Activated T-cell treated with anti-CD3 and anti-CD28 coated beads, Interleukin-2, amount 50 U/mL, for 1 hour (primary cell): ENCODE measurements around the gene RARRES2.

ENCODE experiments used
- DNase-seq: peaks from one replicate; pipeline ENCODE4 v3.0.0-alpha.2; 2020

Gene RARRES2

GRCh38 chr7:150375662-150376521, 34.5 kb upstream of the RARRES2 start:
- peak; percentile 29 for DNase-seq

DNA sequence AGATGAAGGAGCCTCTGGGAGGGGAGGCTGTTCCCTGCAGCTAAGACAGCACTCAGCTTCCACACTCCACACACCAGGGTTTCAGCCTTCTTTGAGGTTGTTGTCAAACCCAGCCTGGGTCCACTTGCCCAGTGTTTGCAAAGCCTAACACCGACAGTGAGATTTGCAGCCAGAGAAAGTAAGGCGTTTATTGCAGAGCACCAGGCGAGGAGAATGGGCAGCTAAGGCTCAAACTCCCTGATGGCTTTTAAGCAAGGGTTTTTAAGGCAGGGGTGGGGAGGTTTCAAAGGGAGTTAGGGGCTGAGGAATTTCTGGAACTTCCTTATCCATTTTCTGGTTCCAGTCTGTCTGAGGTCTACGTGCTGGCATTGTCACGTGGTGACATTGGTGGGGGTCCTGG, 33.0 kb upstream of the RARRES2 start:
- DNase-seq: no peak

DNA sequence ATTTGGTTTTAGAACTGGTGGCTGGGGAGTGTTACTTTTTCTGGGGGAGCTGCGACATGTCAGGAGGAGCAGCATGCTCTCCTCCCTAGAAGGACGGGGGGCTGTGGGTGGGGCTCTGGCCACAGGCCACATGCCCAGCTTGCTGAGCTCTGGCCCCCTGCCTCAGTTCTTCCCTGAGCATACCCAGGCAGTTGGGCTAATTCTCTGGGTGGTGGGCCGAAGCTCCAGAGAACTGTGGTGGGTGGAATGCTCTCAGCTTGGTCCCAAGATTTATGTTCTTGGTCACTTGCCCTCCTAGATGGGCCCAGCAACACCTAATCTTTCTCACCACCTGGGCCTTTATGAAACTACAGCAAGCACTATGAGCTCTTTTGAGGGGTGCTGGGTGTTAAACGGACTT, 32.6 kb upstream of the RARRES2 start:
- DNase-seq: no peak

GRCh38 chr7:150373049-150373801, 31.8 kb upstream of the RARRES2 start:
- DNase-seq: no peak

GRCh38 chr7:150372271-150373048, 31.0 kb upstream of the RARRES2 start:
- no peak for DNase-seq

DNA sequence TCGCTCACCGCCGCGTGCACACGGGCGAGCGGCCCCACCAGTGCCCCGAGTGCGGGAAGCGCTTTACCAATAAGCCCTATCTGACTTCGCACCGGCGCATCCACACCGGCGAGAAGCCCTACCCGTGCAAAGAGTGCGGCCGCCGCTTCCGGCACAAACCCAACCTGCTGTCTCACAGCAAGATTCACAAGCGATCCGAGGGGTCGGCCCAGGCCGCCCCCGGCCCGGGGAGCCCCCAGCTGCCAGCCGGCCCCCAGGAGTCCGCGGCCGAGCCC, 30.5 kb upstream of the RARRES2 start:
- no peak for DNase-seq

DNA sequence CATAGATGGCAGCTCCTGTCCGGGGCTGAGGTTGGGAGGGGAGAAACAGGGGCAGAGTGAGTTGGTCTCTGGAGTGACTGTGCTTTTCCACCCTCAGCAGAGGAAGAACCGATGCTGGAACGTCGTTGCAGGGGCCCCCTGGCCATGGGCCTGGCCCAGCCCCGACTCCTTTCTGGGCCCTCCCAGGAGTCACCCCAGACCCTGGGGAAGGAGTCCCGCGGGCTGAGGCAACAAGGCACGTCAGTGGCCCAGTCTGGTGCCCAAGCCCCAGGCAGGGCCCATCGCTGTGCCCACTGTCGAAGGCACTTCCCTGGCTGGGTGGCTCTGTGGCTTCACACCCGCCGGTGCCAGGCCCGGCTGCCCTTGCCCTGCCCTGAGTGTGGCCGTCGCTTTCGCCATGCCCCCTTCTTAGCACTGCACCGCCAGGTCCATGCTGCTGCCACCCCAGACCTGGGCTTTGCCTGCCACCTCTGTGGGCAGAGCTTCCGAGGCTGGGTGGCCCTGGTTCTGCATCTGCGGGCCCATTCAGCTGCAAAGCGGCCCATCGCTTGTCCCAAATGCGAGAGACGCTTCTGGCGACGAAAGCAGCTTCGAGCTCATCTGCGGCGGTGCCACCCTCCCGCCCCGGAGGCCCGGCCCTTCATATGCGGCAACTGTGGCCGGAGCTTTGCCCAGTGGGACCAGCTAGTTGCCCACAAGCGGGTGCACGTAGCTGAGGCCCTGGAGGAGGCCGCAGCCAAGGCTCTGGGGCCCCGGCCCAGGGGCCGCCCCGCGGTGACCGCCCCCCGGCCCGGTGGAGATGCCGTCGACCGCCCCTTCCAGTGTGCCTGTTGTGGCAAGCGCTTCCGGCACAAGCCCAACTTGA, 29.9 kb upstream of the RARRES2 start:
- DNase-seq: no peak

GRCh38 chr7:150370612-150371071, 29.2 kb upstream of the RARRES2 start:
- no peak for DNase-seq

DNA sequence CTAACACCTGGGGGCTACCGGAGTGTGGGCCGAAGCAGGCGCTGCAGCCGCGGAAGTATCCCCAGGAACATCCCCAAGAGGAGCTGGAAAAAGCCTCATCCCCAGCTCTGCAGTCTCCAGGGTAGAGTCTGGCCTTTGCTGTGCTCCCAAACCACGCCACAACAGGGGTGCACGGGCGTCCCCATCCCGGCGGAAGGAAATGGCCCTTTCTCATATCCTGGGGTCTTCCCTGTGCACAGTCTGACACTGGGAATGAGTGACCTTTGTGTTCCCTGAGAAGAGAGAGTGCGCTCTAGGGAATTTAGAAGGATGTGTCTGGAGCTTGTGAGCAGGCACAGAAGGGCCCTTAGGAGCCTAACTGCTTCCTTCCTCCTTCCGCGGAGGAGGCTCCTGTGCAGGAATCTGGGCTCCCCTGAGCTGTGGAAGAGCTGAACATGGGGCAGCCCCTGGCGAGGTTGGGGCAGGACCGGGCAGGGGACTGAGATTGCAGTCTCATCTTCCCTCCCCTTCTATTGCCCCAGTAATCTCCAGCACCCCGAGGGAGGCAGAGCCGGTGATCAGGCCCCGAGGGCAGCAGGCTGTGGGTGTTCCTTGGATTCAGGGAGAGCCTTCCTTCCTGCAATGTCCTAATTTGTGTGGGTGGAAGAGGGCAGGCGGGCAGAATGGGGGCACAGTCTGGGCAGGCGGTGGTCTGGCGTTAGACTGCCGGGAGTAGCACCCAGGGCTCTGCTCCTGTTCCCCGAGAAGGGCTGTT, 28.5 kb upstream of the RARRES2 start:
- DNase-seq: no peak

DNA sequence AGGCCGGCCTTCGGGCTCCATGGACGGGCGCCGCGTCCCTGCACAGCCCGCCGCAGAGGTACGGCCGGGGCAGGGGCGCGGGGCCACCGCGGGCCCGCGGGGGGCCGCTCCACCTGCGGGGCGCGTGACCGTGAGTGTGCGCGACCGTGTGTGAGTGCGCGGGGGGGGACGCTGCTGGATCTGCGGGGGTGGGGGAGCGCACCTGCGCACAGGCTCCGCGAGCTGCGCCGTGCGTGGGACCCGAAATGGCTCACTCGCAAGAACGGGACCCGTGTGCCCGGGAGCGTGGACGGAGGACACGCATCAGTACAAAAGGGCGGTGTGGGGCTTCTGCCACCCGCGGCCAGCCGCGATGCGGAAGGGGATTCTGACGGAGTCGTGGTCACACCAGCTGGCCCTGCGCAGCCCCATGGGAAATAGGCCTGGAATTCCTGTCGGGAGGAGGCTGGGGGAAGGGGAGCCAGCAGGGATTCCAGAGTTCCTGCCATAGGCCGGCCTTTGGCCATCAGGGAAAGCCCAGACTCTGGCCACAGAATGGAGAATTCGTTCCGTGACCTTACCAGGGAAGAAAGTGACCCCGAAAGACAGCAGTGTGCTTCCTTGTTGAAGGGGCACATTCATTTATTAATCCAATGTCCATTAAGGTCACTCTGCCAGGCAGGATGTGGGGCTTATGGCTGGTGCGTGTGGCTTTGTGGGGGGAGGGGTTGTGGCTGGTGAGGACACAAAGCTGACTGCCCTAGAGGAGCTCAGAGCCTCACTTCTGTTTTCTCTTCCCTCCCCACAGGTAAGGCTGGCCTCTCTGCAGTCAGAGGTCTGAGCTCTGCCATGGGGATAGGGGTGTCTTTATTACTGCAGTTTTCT, 27.7 kb upstream of the RARRES2 start:
- no peak for DNase-seq

GRCh38 chr7:150368096-150368883, 26.9 kb upstream of the RARRES2 start, which contains the start of gene REPIN1:
Gene REPIN1 (plus strand): TSS chr7:150368822. CDS start chr7:150369712, 890 bp downstream.
- peak; percentile 83 for DNase-seq

- DNase-seq: no peak
These were observed 26.3 kb upstream of the RARRES2 start for GRCh38 chr7:150367677-150368095.

DNA sequence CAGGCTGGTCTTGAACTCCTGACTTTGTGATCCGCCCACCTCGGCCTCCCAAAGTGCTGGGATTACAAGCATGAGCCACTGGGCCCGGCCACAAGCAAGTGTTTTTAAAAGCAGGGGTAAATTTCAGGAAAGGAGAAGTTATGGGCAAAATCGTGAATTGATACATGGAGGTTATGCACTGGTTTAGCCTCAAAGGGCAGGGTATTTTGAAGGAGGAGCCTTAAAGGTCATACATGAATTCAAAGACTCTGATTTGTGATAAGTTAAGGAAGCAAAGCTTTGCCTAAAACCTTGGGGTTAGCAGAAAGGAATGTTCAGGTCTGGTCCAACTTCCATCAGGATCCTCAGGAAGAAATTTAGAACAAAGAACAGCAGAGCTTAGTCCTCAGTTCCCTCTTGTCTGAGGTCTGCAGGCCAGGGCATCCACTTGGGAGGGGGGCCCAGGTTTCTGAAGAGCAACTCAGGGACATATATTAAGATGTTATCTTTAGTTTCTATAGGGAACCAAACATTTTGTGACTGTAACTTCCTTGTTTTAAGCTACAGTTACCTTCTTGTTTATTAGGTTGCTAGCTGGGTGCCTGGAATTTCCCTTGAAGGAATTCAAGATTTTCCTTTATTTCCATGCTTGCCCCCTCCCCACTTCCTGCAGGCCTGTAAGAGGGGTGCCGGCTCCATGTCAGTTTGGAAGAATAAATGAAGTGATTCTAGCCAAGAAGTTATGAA, 24.4 kb upstream of the RARRES2 start:
- DNase-seq: no peak

DNA sequence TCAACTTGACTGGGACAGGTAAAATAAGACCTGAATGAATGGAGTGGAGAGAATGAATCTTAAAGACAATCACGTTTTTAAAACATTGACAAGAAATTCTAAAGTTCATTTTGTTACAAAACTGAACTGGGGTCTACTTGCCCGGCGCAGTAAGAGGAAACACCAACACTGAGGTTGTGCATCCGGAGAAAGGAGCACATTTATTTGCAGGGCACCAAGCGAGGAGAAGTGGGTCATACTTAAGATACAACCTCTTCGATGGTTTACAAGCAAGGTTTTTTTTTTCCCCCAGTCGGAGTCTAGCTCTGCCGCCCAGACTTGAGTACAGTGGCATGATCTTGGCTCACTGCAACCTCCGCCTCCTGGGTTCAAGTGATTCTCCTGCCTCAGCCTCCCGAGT, 23.8 kb upstream of the RARRES2 start:
- DNase-seq: no peak

- DNase-seq: no peak
These were observed 22.4 kb upstream of the RARRES2 start for GRCh38 chr7:150363872-150364271.

DNA sequence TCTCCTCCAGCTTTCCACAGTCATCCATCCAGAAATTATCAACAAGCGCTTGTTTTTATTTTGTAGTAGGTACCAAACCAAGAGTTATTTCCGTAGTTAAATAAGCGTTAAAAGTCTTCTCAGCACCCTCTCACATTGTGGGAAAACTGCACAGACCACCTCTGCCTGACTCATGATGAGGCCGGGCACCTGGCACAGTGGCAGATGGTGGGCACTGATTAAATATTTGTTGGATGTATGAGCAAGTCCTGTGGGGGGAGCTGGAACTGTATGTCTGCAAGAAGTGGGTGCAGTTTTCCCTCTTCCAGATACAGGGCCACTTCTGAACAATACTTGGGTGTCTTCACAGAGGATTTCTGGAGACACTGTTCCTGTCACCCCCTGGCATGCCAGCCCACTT, 21.9 kb upstream of the RARRES2 start:
- no peak for DNase-seq

DNA sequence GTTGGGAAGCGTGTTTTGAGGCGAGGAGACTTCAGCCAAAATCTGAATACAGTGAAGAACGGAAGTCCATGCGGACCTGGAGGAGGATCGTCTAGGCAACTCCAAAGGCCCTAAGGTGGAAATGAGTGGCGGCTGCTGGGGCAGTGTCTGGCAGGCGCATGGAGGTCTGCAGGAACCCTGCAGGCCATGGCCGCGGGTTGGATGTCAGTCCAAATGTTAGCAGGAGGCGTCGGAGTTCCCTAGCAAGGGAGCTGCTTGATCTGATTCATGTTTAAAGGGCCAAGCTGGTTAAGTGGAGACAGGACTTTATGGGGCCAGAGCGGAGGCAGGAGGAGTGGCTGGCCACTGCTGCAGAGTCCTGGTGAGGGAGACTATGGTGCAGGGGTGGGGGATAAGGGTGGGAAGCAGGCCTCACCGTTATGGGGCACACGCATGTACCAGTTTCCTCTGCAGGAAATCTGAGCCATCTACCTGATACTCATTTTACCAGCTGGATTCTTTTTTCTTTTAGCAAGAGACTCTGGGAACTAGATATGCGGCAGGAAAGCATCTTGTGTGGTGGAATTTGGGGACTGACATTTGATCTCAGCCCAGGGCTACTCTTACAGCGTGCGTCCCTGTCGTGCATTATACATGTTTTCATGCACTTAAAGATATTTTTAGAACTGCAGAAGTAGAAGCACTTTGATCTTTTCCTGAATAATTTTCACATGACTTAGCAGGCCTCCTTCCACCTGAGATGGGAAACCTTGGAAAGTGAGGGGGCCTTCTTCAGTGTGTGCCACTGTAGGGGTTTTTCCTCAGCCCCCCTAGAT, 20.6 kb upstream of the RARRES2 start:
- DNase-seq: no peak

- DNase-seq: no peak
These were observed 20.0 kb upstream of the RARRES2 start for GRCh38 chr7:150361402-150361801.
